GM19467 (cell line): ENCODE data around the gene TNNT1.
"Not testable (repeated sequence)": the region's sequence is repeated elsewhere in the genome, so short reads cannot be mapped to it uniquely, and the experiment has no call there.

Source experiments
- ATAC-seq: cut with Tn5 transposase; IDR thresholded peaks from one replicate; pipeline ENCODE4 v1.9.1; 2021; ENCODE audit warnings: mild to moderate bottlenecking, moderate library complexity; ENCODE audit not compliant: unreplicated experiment

The TNNT1 gene, protein sequence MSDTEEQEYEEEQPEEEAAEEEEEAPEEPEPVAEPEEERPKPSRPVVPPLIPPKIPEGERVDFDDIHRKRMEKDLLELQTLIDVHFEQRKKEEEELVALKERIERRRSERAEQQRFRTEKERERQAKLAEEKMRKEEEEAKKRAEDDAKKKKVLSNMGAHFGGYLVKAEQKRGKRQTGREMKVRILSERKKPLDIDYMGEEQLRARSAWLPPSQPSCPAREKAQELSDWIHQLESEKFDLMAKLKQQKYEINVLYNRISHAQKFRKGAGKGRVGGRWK

DNA sequence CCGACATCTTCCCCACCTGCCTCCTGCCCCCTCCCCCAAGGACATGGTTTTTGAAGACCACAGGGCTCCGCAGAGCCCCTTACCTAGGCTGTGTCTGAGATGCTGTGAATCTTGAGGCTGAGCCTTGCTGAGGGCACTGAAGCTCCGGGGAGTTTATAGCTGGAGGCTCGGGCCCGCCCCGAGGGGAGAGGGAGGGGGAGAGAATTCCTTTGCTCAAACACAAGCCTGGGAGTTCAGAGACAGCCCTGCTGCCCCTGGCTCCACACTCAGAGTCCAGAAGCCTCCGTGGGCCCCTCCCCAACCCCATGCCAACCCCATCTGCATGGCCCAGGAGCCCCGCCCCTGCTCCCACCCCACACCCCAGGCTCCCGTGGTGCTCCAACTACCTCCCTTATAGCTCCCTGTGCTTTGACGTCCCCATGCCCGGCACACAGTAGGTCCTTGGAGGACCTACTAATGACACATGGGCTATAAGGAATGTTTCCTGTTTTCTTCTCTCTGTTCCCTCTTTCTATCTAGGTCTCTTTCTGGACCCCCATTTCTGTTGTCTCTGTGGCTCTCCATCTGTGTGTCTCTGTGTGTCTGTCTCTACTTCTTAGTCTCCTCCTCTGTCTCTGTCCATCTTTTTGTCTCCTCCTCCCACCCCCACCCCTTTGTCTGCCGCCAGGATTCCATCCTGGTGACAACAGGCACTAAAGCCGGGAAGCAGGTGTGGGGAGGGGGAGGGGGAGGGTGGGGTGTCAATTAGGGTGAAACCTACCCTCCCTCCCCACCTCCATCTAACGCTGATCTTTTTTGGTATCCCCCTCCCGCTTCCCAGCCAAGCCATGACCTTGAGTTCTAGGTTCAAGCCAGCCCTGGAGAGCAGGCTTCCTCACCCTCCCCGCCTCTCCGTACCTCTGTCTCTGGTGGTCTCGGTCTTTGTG, at the start of gene TNNT1:
Gene TNNT1 (minus strand): TSS at position 129 of the 926 bp plus-strand sequence. CDS start 2,049 bp downstream, outside the sequence.
- ATAC-seq, result no peak

DNA sequence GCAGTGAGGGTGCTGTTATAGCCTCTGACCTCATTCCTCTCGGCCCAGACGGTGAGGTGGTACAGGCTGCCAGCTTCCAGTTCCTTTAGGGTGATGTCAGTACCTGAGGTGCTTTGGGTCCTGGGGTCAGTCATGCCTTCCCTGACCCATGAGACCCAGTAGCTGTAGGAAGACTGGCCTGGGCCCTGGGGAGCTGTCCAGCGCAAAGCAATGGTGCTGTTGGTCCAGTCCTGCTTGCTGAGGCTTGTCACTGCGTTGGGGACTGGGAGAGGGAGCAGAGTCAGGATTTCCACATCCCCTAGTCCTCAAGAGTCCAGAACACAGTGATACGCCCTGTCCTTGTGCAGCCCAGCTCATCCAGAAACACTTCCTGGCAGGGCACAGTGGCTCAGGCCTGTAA, 49.6 kb upstream of the TNNT1 start:
- no peak for ATAC-seq

DNA sequence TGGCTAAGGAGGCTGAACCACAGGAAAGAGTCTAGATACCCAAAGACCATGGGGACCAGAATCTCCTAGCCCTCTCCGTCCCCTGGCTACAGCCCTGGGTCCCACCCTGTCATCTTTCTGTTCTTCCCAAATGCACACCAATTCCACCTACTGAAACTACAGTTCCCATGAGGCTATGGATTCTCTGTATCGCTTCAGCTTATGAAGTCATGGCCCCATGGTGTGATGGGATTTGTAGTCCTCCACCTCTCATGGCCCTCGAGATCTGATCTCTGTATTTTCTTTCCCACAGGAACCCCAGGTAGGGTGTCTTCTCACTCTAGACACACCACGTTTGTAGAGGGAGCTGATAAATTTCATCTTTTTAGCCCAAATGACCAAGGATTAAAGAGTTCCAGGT, 48.5 kb upstream of the TNNT1 start:
- no peak for ATAC-seq

DNA sequence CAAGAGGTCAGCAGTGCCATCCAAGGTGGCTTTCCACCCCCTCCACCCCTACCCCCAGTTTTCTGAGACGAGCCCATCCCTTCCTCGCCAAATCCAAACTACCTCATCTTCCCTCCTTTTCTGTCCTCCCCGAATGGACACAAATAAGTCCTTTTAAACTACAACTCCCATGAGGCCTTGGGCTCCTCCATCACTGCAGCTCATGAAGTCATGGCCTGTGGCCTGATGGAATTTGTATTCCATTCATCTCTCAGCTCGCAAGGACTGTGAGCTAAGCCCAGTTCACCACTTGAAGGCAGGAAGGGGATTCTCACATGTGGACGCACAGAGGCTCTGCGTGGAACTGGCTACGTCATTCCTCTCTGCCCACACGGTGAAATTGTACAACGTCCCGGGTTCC, 47.8 kb upstream of the TNNT1 start:
- ATAC-seq, result no peak

DNA sequence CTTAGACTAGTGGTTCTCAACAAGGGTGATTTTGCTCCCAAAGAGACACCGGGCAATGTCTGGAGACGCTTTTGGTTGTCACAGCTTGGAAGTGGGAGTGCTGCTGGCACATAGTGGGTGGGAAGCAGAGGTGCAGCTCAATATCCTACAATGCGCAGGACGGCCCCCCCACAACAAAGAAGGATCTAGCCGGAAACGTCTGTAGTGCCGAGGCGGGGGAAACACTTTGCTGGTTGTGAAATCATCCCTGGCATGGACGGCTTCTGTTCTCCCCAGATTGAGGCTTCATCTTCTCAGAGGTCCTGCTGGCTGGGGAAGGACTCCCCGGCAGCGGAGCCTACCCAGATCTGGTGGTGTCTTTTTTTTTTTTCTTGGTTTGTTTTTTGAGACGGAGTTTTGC, 44.5 kb upstream of the TNNT1 start:
- no peak for ATAC-seq

DNA sequence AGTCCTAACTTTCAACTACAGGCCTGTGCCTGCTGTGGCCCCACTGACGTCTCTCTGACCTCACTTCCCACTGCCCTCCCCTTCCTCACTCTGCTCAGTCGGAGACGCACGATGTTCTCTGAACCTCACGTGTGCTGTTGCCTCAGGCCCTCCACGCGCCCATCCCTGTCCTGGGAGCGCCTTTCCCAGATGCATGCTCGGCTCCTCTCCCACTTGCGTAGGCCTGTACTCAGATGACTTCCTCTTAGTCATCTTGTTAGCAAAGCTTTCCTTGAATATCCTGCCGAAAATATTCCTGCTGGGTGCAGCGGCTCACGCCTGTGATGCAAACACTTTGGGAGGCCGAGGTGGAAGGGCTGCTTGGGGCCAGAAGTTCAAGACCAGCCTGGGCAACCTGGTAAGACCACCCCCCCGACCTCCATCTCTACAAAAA, 40.4 kb upstream of the TNNT1 start:
- ATAC-seq, result no peak

DNA sequence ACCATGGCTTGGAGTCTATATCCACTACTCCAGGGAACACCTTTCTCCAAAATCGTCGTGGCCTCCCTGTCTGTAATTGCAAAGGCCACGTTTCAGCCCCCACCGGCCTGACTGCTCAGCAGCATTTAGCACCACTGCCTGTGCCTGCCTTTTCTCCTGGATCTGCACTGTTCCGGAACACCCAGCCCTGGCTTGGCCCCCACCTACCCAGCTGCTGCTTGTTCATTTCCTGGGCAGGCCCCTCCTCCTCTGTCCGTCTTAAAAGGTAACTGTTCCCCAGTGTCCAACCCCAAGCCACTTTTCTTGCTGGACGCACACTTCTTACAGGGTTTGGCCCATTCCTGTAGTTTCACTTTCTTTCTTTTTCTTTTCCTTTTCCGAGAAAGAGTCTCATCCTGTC, 39.6 kb upstream of the TNNT1 start:
- ATAC-seq, result no peak

DNA sequence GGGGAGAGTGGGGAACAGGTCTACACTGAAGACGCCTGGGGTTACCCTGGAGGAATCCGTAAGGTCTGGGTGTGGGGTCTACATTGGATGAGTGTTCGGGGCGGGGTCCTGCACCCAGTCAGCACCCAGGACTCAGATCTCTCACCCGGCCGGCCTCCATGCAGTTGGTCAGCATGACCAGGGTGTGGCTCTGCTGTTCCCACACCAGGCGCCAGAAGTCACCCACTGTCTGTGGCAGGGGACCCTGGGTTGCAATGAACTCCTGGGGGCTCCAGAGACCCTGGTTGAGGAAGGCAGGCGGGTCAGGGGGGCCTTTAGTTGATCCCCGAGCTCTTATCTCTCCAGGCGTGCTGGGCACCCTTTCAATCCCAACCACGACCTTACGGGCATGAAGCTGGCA, 37.1 kb upstream of the TNNT1 start:
- ATAC-seq, result no peak

DNA sequence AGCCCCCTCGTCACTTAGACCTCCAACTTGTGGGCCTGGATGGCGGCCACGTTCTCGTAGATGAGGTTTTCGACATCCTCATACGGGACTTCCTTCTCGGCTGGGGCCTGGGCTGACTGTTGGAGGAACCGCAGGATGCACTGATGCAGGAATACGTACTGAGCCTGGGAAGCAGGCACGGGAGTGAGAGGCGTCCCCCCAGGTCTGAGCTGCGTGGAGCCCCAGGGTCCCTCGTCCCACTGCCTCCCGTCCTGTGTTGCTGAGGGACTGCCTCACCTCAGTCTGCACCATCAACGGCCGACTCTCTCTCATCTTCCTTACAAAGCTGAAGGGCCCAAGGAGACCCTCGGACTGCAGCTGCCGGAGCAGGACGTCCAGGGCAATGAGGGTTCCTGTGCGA, 32.7 kb upstream of the TNNT1 start:
- no peak for ATAC-seq

DNA sequence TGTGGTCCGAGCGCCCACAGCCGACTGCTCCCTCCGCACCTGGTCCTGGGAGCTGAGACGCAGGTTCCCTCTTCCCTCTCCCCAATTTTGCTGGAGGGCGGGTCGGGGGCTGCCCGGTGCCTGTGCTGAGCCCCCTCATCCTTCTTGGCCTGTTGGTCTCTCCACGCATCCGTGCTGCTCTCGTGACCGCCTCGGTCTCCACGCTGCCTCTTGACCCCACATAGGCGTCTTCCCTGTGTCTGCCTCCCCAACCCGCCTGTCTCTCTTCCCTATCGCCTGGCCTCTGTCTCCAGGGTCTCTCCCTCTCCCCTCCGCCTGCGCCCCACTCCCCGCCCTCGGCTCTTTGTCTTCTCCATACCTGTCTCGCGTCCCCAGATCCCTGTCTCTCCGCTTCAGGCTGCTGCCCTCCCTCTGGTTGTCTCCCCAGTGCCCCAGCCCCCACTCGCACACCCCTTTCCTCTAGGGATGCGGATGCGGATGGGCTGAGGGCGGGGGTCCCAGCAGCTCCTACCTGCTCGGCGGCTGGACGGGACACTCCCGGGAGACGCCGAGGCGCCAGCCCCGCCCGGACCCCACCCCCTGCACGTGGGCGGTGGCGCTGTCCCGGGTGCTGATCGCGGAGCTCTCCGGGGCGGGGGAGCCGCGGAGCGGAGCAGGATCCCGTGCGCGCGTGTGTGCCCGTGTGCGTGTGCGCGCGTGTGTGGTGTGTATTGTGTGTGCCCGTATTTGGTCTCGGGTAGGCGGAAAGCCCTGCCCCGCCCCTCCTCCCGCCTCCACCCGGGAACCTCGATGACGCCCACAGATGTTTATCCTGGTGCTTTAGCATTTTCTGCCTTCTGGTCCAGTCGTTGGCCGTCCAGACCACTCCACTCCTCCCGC, 30.8 kb upstream of the TNNT1 start, which contains the start of gene SYT5:
Gene SYT5 (minus strand): TSS at position 684 of the 879 bp plus-strand sequence. CDS start 1,248 bp downstream, outside the sequence.
- ATAC-seq, result no peak

DNA sequence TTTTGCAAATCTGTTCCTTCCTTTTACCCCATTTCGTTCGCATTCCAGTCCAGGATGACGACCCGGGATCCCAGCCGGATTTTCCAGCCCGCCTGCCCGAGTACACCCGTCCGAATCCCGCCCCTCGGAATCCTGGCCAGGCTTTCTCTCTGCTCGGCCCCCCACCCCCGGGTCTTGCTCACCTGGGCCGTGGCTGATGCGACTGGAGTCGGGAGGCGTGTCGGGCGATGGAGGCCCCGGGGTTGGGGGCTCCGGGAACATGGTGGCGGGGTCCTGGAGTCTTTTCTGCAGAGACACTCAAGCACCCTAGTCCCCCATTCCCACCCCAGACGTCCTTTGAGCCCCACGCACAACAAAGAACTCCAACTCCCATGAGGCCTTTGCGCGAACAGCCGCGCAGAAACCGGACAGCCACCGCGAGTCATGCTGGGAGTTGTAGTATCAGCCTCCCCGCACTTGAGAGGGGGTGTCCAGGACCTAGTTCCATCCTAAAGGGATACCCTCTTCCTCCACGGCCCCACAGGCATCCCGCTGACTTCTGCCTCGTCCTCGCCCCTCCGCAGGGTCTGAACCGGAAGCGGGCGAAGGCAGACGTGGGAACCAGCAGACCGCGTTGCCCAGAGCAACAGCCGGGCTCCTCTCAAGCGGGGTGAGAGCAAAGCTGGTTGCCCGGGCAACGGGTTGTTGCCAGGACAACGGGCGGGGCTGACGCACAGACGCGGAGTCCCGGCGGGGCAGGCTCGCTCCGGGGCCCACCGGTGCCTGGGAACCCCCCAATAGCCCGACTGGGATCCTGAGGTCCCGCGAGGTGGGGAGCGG, 30.0 kb upstream of the TNNT1 start:
- no peak for ATAC-seq

DNA sequence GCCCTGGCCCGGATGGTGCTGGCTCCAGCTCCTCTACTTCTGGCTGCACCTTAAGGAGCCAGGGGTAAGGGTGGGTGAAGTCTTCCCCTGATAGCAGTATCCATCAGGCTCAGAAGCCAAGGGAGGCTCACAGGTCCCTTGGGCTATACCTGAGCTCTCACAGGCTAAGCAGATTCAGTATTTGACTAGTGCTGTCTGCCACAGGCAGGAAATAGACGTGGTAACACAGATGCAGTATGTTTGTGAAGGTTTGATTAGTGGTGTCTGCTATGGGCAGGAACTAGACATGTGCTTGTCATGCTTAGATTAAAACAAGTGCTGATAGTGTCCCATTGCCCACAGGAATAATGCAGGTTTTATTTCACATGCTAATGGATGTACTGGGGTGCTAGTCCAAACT, 27.1 kb upstream of the TNNT1 start:
- ATAC-seq, result no peak

DNA sequence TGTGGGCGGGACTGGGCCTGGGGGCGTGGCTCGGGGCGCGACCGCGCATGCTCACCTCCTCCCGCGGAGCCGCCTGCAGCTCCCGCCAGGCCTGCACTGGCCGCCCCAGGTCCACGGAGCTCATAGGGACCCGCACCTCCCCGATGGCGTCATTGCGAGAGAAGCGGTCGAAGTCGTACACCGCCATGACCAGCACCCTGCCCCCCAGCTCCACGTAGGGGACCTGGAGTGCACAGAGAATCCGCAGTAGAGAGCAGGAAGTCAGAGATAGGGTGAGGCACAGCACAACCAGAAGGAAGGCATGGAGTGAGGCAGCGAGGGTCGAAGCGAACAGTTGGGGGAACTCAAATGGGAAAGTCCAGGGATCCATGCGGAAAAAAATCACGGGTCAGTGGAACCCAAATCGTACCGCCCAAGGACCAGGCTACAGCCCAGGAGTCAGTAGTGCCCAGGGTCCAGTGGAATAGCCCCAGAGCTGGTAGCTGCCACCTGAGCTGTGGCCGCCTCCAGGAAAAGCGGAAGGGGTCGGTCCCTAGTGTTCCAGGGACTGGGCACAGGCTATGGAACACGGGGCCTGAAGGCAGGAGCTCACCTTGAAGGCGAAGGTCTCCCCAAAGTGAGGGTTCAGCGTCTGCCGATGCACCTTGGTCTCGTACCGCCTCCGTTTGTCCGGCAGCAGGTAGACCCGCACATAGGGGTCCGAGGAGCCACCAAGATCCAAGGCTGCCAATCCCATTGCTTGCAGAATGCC, 26.3 kb upstream of the TNNT1 start:
- no peak for ATAC-seq

DNA sequence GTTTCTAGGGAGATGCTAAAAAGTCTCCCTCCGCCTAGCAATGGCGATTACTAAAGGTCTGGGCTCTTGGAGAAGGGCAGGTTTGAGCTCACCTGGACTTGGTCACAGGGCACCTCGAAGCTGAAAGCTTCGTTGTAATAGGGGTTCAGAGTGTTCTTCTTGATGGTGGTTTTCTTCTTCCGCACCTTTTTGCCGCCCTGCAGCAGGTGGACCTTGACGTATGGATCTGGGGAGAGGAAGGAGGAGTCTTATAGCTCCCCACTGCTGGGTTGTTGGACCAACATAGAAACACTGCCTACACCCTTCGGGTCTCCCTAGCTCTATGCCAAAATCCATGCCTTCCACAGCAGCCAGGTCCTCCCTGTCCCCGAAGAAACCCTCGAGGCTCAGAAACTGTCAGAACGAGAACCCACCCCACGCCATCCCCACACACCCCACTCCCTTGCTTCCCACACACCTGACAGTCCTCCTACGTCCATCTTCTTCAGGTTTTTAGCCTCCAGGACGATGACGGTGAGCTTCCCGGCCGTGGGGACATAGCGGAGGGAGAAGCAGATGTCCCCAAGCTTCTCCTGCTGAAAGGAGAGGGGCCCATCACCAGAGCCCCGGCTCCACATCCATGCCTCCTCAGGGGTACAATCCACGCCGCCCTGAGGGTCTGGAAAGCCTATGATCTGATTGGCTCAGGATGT, 25.6 kb upstream of the TNNT1 start:
- ATAC-seq, result no peak

DNA sequence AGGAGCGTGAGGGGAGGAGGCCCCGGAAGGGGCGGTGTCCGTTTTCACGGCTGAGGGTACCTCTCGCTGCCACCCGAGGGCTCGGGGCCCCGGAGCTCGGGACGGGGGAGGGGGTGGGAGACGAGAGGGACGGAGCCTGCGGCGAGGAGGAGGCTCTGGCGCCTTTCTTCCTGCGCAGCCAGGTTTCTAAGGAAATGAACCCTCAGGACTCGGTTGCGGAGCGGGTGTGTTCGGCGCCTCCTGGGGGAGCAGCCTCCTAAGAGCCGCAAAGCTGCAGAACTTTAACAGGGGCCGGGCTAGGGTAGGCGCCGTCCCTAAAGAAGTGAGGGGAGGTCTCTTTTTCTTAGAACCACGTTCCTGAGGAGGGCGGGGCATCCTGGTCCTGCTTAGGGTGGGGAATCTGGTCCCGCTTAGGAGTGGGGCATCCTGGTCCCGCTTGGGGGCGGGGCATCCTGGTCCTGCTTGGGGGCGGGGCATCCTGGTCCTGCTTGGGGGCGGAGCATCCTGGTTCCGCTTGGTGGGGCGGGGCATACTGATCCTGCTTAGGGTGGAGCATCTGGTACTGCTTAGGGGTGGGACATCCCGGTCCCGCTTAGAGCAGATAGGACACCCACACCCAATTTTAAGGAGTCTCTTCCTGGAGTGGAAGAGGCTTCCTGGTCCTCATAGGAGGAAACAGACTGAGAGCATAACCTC, 24.9 kb upstream of the TNNT1 start:
- ATAC-seq, result no peak

DNA sequence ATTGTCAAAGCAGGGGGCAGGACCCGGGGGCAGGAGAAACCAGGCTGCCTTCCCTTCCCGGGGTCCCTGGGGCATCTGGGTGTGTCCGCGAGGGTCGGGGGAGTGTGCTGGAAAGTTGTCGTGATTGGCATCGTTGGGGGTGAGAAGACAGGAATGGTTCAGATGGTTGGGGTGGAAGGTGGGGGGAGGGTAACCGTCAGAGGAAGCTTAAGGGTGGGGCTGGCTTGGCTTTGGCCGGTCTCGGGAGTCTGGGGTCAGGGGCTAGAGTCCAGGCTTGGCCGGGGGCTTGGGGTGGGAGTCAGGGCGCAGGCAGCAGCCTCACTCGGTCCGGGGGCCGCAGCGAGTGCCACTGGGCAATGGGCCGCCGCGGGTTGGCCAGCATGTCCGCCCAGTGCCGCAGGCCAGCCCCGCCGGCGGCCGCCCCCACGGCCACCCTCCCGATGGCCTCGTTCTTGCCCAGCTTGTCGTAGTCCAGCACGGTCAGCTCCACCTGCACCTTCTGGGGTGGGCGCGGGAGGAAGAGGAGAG, 24.2 kb upstream of the TNNT1 start:
- ATAC-seq, result no peak

DNA sequence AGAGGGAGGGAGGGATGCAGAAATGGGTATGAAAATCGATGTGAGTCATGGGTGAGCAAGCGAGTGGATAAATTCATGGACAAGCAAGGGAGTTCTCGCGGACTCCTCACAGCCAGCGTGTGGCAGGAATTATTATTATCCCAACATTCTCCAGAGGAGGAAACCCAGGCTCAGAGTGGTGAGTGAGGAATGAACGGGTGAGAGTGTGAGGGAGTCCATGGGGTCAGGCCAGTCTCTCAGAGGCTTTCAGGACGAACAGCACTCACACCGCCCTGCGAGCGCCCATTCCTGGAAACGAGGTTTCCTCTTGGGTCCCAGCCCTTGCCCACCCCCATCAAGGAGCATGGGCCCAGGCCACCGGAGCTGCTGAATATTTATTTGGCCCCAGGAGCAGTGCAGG, 23.7 kb upstream of the TNNT1 start:
- ATAC-seq, result no peak

DNA sequence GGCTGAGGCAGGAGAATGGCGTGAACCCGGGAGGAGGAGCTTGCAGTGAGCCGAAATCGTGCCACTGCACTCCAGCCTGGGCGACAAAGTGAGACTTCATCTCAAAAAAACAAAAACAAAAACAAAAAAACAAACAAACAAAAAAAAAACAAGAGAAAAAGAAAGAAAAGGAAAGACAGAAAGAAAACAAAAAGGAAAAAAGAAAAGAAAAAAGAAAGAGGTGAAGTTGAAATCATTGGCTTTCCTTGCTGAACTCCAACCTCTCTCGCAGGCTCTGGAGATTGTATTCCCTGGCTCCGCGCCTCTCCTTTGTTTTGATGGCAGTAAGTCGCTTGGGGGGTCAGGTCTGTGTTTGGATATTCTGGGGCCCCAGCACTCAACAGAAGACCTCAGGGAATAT, 23.3 kb upstream of the TNNT1 start:
- not testable (repeated sequence) for ATAC-seq
